ENCODE data around the gene KLK15.

Gene KLK15

GRCh38 chr19:50833117-50833801 is at the start of gene KLK15:
TSS of gene KLK15 (minus strand) at chr19:50833574. CDS start at chr19:50831492, 2,082 bp downstream.
- no peak for DNase-seq (ENCODE audit: low read depth in 2 of 2)

GRCh38 chr19:50882188-50882587 is 48.8 kb upstream of the KLK15 start:
- no peak for DNase-seq (ENCODE audit: low read depth in 2 of 2)

DNA sequence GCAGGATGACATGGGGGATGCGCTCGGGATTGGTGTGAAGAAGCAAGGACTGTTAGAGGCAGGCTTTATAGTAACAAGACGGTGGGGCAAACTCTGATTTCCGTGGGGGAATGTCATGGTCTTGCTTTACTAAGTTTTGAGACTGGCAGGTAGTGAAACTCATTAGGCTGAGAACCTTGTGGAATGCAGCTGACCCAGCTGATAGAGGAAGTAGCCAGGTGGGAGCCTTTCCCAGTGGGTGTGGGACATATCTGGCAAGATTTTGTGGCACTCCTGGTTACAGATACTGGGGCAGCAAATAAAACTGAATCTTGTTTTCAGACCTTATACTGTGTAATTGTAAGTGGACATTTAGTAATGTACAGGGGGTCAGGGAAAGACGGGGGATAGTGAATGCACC is 46.9 kb upstream of the KLK15 start:
- DNase-seq (ENCODE audit: low read depth in 2 of 2): no peak

DNA sequence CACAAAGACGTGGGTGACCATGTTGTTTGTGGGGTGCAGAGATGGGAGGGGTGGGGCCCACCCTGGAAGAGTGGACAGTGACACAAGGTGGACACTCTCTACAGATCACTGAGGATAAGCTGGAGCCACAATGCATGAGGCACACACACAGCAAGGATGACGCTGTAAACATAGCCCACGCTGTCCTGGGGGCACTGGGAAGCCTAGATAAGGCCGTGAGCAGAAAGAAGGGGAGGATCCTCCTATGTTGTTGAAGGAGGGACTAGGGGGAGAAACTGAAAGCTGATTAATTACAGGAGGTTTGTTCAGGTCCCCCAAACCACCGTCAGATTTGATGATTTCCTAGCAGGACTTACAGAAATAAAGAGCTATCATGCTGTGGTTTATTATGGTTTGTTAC is 45.5 kb upstream of the KLK15 start:
- no peak for DNase-seq (ENCODE audit: low read depth in 2 of 2)

DNA sequence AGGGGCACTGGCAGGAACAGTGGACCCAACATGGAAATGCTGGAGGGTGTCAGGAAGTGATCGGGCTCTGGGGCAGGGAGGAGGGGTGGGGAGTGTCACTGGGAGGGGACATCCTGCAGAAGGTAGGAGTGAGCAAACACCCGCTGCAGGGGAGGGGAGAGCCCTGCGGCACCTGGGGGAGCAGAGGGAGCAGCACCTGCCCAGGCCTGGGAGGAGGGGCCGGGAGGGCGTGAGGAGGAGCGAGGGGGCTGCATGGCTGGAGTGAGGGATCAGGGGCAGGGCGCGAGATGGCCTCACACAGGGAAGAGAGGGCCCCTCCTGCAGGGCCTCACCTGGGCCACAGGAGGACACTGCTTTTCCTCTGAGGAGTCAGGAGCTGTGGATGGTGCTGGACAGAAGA is 44.0 kb upstream of the KLK15 start:
- no peak for DNase-seq (ENCODE audit: low read depth in 2 of 2)

DNA sequence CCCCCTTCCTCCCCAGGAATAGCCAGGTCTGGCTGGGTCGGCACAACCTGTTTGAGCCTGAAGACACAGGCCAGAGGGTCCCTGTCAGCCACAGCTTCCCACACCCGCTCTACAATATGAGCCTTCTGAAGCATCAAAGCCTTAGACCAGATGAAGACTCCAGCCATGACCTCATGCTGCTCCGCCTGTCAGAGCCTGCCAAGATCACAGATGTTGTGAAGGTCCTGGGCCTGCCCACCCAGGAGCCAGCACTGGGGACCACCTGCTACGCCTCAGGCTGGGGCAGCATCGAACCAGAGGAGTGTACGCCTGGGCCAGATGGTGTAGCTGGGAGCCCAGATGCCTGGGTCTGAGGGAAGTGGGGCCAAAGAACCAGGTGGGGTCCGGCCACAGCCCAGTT is 43.1 kb upstream of the KLK15 start:
- DNase-seq (ENCODE audit: low read depth in 2 of 2): no peak

- no peak for DNase-seq (ENCODE audit: low read depth in 2 of 2)
Measured at GRCh38 chr19:50875795-50876422, 42.5 kb upstream of the KLK15 start.

DNA sequence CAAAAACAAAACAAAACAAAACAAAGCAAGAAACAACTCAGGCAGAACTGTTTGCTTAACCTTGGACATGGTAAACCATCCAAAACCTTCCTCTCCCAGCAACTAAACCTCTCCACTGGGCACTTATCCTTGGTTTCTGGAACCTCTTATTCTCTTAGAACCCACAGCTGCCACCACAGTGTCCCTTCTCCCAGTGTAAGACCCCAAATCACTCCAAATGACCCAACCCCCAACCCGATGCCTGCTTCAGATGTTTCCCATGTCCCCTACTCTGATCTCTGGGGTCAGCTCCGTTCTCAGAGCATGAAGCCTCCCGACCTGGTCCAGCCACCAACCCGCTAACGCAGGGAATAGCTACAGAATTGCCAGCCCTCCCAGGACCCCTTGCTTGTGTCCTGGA is 40.8 kb upstream of the KLK15 start:
- DNase-seq (ENCODE audit: low read depth in 2 of 2): no peak

- DNase-seq (ENCODE audit: low read depth in 2 of 2): no peak
Measured at GRCh38 chr19:50873056-50873455, 39.7 kb upstream of the KLK15 start, which contains the start of gene KLK2. TSS of gene KLK2 (plus strand) at chr19:50873439. CDS start at chr19:50873474, 35 bp downstream.

GRCh38 chr19:50870417-50871089 is 37.2 kb upstream of the KLK15 start:
- DNase-seq (ENCODE audit: low read depth in 2 of 2): no peak

DNA sequence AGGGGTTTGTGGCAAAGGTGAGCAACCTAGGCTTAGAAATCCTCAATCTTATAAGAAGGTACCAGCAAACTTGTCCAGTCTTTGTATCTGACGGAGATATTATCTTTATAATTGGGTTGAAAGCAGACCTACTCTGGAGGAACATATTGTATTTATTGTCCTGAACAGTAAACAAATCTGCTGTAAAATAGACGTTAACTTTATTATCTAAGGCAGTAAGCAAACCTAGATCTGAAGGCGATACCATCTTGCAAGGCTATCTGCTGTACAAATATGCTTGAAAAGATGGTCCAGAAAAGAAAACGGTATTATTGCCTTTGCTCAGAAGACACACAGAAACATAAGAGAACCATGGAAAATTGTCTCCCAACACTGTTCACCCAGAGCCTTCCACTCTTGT is 36.1 kb upstream of the KLK15 start:
- no peak for DNase-seq (ENCODE audit: low read depth in 2 of 2)

- DNase-seq (ENCODE audit: low read depth in 2 of 2): no peak
Measured at GRCh38 chr19:50861496-50862286, 28.3 kb upstream of the KLK15 start.

DNA sequence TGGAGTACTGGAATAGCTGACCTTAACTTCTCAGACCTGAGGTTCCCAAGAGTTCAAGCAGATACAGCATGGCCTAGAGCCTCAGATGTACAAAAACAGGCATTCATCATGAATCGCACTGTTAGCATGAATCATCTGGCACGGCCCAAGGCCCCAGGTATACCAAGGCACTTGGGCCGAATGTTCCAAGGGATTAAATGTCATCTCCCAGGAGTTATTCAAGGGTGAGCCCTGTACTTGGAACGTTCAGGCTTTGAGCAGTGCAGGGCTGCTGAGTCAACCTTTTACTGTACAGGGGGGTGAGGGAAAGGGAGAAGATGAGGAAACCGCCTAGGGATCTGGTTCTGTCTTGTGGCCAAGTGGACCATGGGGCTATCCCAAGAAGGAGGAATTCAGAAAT is 27.6 kb upstream of the KLK15 start:
- no peak for DNase-seq (ENCODE audit: low read depth in 2 of 2)

GRCh38 chr19:50859849-50860248 is 26.5 kb upstream of the KLK15 start:
- no peak for DNase-seq (ENCODE audit: low read depth in 2 of 2)

GRCh38 chr19:50858886-50859285 is 25.5 kb upstream of the KLK15 start:
- no peak for DNase-seq (ENCODE audit: low read depth in 2 of 2)

DNA sequence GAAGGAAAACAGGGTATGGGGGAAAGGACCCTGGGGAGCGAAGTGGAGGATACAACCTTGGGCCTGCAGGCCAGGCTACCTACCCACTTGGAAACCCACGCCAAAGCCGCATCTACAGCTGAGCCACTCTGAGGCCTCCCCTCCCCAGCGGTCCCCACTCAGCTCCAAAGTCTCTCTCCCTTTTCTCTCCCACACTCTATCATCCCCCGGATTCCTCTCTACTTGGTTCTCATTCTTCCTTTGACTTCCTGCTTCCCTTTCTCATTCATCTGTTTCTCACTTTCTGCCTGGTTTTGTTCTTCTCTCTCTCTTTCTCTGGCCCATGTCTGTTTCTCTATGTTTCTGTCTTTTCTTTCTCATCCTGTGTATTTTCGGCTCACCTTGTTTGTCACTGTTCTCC is 24.0 kb upstream of the KLK15 start:
- no peak for DNase-seq (ENCODE audit: low read depth in 2 of 2)

- DNase-seq (ENCODE audit: low read depth in 2 of 2): no peak
Measured at GRCh38 chr19:50854636-50855410, 21.4 kb upstream of the KLK15 start, which contains the start of gene KLK3. TSS of gene KLK3 (plus strand) at chr19:50854915. CDS start at chr19:50854956, 41 bp downstream.

GRCh38 chr19:50851620-50852019 is 18.2 kb upstream of the KLK15 start:
- DNase-seq (ENCODE audit: low read depth in 2 of 2): no peak

DNA sequence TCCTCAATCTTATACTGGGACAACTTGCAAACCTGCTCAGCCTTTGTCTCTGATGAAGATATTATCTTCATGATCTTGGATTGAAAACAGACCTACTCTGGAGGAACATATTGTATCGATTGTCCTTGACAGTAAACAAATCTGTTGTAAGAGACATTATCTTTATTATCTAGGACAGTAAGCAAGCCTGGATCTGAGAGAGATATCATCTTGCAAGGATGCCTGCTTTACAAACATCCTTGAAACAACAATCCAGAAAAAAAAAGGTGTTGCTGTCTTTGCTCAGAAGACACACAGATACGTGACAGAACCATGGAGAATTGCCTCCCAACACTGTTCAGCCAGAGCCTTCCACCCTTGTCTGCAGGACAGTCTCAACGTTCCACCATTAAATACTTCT is 17.4 kb upstream of the KLK15 start:
- DNase-seq (ENCODE audit: low read depth in 2 of 2): no peak

GRCh38 chr19:50844296-50844935 is 11.0 kb upstream of the KLK15 start:
- DNase-seq (ENCODE audit: low read depth in 2 of 2): no peak

DNA sequence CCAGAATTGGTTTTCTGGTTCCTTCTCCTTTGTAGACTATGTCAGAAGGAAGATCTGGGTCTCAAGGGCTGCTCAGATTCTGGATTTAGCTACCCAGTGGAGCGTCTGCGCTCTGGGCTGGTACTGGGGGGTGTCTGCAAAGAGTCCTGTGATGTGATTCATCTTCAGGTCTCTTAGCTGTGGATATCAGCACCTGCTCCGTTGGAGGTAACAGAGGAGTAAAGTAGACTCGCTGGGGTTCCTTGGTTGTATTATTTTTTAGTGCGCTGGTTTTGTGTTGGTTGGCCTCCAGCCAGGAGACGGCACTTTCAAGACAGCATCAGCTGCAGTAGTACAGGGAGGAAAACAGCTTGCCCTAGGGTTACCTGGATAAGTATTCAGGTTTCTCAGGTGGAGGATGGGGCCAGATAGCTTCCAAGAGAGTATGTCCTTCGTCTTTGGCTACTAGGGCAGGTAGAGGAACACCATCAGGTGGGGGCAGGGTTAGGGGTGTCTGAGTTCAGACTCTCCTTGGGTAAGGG is 10.4 kb upstream of the KLK15 start:
- no peak for DNase-seq (ENCODE audit: low read depth in 2 of 2)
